ENCODE data around the gene CTSA. TPM values are rescaled to one million over a fixed set of nuclear protein-coding genes. Genes with fewer than 3 reads are reported as not detected.
"Not testable (repeated sequence)": the region's sequence is repeated elsewhere in the genome, so short reads cannot be mapped to it uniquely, and the experiment has no call there.

CTSA gene
- total RNA-seq, 1 experiment from 2014 or later = 34.7 TPM

DNA sequence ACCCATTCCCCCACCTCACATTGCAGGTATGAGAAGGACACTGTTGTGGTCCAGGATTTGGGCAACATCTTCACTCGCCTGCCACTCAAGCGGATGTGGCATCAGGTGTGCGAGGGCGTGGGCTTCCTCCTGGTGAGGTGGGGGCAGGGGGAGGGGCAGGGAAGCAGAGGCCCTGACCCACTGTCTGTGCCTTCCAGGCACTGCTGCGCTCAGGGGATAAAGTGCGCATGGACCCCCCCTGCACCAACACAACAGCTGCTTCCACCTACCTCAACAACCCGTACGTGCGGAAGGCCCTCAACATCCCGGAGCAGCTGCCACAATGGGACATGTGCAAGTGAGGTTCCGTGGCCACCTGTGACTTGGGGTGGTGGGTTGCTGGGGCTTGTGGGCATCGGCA, 3.7 kb downstream of the CTSA start:
- DNase-seq (ENCODE audit: low read depth) = no peak

DNA sequence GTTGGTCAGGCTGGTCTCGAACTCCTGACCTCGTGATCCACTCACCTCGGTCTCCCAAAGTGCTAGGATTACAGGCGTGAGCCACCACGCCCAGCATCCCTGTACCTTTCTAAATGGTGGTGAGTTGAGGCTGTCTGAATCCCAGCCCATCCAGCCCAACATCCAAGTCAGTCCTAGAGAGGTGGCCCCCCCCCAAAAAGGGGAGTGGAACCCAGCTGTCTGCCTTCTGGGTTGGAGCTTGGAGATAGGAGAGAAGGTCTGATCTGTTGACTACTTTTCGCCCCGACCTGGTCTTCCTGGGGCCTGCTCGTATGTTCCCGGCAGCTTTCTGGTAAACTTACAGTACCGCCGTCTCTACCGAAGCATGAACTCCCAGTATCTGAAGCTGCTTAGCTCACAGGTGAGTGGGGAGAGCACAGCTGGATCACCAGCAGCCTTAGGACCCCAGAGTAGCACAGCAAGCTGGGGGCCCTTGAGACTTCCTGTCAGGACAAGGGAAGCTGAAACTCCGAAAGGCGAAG, 5.6 kb downstream of the CTSA start:
- DNase-seq (ENCODE audit: low read depth) = no peak

DNA sequence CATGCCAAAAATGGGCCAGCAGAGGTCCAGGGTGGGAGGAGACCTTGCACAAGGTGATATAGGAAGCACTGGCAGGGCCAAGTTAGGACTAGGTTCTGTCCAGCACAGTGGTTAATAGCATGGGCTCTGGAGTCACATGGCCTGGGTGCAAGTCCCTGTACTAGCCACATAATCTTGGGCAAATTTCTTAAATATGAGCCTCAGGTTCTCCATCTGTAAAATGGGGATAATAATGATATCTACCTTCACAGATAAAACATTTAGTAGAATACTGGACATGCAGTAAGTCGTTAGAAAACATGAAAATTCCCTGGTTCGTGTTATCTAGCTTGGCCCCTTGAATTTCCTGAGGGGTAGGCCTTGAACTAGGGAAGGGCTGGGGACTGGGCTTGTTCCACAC, 6.2 kb downstream of the CTSA start:
- DNase-seq (ENCODE audit: low read depth) = no peak

DNA sequence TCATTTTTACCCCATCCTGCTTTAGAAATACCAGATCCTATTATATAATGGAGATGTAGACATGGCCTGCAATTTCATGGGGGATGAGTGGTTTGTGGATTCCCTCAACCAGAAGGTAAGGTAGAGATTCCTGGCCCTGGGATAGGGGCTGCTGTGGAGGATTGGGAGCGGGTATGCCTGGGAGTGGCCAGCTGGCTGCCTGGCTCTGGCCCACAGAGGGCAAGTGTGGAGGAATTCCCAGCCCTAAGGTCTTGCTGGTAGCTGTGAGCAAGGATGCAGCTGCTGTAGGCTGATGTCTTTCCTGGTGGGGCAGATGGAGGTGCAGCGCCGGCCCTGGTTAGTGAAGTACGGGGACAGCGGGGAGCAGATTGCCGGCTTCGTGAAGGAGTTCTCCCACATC, 6.6 kb downstream of the CTSA start:
- no peak for DNase-seq (ENCODE audit: low read depth)

DNA sequence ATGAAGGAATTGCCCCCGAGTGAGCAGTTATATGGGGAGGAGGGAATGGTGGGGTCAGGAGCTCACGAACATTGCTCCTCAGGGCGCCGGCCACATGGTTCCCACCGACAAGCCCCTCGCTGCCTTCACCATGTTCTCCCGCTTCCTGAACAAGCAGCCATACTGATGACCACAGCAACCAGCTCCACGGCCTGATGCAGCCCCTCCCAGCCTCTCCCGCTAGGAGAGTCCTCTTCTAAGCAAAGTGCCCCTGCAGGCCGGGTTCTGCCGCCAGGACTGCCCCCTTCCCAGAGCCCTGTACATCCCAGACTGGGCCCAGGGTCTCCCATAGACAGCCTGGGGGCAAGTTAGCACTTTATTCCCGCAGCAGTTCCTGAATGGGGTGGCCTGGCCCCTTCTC, 7.2 kb downstream of the CTSA start:
- no peak for DNase-seq (ENCODE audit: low read depth)

DNA sequence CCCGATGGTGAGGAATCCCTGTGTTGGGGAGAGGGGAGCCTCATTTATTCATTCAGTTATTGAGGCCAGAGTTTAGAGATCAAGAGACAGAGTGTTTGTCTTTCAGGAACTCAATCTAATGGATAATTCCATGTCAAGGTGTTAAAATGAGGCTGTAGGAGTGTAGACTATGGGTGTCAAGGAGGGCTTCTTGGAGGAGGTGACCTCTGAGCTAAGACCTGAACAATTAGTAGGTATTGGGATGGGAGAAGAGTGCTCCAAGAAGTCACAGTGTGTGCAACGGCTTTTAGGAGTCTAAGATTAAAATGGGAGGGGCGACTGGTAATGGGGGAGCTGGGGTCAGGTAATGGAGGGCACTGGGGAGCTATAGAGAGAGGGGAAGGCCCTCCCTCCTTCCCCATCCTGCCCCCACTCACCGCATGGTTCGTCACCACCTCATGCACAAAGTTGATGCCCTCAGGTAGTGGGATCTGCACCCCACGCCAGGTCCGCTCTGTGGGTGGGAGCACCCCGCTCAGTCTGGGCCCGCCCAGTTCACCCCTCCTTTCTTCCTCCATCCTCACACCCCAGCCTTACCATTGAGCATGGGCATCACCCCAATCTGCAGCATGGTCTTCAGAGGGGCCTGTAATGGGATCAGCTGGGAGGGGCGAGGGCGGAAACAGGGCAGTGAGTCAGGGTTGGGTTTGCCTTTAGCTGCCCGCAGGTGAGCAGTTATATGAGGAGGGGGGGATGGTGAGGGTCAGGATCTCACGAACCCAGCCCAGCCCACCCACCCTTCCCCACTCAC, 8.1 kb downstream of the CTSA start:
- DNase-seq (ENCODE audit: low read depth) = no peak

DNA sequence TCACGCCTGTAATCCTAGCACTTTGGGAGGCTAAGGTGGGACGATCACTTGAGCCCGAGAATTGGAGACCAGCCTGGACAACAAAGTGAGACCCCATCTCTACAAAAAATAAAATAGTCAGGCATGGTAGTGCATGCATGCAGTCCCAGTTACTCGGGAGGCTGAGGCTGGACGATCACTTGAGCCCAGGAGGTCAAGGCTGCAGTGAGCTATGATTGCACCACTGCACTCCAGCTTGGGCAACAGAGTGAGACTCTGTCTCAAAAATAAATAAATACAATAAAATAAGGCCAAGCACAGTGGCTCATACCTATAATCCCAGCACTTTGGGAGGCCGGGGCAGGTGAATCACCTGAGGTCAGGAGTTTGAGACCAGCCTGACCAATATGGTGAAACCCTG, 10.2 kb downstream of the CTSA start:
- not testable (repeated sequence) for DNase-seq (ENCODE audit: low read depth)

DNA sequence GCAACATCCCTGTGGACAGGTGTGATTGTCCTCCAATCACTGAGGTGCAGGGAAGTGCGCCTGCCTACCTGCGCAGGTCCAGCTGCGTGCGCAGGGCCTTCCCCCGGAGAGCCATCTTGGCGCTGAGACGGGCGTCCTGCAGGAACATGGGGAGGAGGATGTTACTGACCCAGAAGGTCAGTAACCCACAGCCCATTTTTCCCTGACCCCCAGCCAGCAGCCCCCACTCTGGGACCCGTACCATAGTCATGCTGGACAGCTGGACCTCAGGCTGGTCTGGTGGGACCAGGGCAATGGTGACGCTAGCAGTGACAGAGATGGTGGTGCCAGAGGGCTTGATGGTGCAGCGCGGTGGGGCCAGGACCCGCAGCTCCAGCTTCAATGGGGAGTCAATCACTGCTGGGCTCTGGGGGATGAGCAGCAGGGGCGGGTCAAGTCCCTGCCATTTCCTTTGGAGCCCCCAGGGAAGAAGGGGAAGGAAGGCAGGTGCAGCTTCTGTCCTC, 11.1 kb downstream of the CTSA start:
- DNase-seq (ENCODE audit: low read depth) = no peak

DNA sequence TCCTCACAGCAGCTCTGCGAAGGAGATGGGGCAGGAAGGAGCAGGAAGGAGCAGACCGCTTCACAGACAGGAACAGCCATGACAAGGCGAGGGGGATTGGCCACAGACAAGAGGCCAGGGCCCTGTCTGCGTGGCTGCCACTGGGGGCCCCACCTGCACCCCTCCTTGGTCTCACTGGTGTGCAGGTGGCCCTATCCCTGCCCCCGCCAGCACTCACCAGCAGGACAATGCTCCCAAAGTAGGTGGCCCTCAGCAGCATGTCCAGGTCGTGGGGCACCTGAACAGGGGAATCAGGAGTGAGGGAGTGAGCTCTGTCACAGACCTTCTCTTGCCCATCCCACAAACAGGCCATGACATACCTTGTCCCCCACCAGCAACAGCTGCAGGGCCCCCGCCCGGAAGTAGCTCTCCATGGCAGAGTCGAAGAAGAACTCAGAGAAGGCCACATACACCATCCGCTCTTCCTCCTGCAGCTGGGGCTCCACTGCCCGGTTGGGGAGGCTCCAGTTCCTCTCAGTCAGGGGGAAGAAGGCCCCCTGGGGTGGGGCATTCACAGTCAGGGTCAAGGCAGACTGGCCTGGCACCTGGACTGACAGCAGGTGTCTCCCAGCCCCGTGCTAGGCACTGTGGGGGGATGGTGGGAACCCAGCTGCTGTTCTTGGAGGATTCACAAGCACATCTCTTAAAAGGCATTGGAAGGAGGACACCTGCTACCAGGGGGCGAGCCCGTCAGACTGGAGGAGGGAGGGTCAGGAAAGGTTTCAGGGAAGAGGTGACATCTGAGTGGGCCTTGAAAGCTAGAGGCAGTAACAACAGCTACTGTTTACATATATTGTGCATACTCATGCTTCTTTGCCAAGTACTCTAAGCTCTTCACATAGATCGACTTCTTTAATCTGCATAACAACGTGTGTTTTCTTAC, 13.7 kb downstream of the CTSA start:
- no peak for DNase-seq (ENCODE audit: low read depth)

DNA sequence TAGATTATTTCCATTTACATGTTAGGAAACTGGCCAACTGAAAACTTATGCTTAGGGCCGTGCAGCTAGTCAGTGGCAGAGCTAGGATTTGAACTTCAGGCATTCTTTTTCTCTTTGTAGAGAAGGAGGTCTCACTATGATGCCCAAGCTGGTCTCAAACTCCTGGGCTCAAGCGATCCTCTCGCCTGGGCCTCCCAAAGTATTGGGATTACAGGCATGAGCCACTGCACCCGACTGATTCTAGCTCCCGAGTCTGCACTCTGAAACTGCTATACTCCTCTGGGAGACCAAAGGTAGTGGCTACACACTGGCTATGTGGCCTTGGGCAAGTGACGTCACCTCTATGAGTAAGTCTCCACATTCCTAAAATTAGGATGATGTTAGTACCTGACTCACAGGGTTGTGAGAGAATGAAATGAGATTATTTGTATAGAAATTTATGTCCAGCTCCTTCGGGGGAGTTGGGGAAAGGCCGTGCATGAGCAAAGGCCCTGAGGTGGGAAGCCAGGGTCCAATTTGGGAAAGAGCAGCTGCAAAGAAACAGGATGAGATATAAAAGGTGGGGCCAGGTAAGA, 14.5 kb downstream of the CTSA start:
- peak; percentile 89 for DNase-seq (ENCODE audit: low read depth)

DNA sequence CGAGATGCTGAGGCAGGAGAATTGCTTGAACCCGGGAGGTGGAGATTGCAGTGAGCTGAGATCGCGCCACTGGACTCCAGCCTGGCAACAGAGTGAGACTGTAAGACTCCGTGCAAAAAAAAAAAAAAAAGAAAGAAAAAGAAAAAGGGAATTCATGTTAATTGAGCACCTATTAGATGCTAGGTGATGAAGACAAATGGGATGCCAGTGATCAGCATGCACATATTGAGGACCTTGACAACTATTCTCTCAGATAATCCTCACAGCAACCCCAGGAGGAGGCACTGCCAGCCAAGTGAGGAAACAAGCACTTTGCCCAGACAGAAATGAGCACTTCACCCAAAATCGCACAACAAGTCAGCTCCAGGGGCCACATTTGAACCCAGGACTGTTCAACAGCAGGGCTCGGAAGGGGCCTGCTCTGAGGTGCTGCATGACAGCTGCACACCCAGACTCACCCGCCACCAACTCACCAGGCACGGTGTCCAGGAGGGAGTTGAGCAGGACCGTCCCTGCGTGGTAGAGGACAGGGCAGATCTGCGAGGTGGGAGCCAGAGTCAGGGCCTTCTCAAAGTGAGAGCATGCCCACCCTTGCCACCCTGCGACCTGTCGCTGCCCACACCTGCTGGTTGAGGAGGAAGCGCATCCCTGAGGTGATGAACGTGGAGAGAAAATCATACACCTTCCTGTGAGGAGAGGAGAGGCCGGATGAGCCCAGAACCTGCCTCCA, 16.2 kb downstream of the CTSA start:
- DNase-seq (ENCODE audit: low read depth) = no peak

DNA sequence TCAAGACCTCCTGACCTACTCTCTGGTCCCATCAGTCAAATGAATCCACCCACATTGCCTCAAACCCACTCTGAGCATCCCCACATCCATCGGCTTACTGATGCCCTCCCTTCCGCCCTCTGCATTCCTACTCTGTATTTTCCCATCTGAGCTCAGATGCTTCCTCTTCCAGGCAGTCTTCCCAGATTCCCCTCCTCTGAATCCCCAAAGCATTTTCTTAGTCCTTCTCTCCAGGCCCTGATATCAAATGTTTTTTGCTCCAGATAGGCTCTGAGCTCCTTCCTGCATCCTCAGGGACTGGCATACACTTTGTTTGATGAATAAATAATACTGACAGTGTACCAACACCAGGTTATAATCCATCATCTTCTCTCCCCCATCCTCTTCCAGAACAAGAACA, 16.9 kb downstream of the CTSA start:
- DNase-seq (ENCODE audit: low read depth) = no peak

DNA sequence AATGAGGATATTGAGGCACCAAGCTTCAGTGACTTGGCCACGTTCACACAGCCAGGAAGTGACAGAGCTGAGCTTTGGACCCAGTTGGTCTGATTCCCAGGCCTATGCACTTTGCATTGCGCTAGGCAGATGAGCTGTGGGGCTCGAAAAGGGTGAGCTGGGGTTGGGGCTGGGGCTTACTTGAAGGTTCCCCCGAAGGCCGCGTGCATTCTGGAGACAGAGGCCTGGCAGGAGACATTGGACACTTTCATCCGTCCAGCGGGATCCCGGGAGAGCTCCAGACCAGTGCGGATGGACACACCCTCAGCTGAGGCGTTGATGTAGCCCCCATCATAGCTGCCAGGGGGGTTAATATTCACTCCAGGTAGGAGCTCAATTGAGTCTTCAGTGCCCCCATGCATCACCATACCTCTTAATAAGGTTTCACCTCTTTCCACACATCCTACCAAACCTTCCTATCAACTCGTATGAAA, 18.2 kb downstream of the CTSA start:
- DNase-seq (ENCODE audit: low read depth) = no peak

DNA sequence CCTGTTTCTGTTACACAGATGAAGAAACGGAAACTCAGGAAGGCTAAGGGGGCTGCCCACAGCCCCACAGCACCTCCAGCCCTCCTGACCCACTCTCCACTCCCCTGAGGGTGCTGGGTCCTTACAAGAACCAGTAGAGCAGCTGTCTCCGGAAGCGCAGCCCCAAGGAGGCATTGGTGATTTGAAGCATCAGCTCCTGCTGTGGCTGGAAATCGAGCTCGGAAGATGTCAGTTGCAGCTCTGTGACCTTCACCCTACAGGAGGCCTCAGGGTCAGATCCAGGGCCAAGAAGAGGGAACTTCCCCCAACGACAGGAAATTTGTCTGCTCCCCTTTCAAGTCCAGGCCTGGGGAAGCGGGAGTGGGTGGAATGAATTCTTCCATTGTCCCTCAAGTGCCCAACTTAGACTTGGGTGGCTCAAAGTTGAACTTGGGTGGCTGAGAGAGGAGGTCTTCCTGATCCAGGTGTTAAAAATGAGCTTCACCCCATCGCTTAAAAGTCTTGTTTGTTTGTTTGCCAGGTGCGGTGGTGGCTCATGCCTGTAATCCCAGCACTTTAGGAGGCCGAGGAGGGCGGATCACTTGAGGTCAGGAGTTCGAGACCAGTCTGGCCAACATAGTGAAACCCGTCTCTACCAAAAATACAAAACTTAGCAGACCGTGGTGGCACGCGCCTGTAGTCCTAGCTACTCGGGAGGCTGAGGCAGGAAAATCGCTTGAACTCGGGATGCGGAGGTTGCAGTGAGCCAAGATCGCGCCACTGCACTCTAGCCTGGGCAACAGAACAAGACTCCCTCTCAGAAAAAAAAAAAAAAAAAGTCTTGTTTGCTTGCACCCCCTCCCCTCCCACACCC, 18.9 kb downstream of the CTSA start:
- no peak for DNase-seq (ENCODE audit: low read depth)

DNA sequence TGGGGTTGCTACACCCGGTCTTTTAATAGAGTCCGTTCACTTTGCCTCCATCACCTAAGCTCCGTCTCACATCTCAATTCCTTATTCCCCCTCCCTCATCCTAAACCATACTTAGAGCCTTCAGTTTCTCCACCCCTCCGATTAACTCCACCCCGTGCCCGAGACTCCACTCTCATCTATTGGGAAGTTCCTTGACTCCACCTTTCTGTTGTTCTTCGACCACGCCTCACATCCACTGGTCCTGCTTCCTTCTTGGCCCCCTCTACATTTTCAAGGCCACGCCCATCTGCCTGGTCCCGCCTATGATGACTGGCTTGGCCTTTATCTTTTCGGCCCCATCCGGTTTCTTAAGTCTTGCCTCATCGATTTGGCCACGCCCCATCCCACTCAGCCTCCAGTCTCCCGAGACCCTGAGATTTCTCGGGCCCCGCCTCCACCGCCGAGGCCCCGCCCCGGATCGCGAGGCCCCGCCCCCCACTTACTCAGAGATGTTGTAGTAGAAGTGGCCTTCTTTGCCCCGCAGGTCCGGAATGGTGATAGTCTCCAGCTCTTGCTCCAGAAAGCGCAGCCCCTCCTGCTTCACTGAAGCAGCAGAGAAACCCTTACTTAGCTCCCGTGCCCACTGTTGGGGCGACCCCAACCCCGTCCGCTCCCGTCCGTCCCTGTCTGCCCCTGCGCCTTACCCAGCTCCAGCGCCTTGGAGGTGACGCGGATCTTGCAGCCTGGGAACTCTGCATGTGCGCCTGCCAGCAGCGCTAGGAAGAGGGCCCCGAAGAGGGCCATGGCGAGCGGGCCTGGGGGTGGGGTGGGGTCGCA, 19.7 kb downstream of the CTSA start:
- DNase-seq (ENCODE audit: low read depth) = peak; percentile 96

DNA sequence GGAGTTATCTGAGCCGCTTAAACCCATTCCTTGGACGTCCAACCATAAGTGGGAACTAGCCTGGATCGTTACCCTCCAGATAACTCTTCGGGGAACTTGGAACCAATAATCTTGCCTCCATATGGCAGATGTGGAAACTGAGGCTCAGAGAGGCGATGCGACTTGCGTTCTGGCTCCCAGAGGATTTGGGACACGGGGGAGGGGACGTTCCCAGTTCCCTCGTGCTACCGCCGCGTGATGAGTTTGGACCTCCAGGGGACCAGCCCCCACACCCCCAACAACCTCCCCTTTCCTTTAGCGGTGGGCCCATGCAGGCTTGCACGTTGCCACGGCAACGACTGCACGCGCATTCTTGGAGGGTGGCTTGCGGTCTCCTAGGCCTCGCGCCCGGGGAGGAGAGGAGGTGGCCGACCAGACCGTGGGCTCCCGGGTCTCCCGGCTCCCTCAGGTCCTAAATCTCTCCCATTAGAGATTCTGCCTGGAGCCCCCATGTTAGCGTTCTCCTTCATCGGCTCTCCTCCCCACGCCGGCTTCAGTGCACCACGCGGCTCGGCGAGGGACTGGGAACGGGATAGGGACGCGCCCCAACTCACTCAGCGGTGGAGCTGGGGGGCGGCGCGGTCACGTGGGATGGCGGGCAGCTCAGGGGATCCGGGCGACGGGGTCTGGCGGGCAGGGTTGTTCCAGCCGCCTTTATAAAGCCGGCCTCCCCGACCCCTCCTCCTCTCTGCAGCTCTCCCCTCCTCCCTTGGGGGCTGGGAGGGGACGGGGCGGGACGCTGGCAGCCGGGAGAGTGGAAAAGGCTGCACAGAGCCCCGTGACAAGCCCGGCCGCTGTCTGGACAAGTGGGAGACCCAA, 20.6 kb downstream of the CTSA start, which contains the start of gene PLTP:
PLTP (minus strand) TSS at position 670 of the 858 bp plus-strand sequence. CDS start 703 bp downstream, outside the sequence.
- DNase-seq (ENCODE audit: low read depth) = no peak

DNA sequence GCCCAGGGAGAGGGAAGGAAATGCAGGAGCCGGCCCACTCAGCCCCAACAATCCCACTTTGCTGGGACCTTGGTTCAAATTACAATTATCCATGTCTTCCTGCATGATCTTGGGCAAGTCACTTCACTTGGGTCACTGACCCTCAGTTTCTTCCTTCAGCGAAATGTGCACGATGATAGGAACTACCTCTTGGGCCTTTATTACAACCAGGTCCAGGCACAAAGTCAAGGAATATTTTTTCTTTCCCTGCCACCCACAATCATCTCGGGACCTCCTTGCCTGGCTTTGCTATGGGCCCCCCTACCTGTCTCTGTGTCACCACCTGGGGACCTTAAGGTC, 21.2 kb downstream of the CTSA start:
- no peak for DNase-seq (ENCODE audit: low read depth)

DNA sequence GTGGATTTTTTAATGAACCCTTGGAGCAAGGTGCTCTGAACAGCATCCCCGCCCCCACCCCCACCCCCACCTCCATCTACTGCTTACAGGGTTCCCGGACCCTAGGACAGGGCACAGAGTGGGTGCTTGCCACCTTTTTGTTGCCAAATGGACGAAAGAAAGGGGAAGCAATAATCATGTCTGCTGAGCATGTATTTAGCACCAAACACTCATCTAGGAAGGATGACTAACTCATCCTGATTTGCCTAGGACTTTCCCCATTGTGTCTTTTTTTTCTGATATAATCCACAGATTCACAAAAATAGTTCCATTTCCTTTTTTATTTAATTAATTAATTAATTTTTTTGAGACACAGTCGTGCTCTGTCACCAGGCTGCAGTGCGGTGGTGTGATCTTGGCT, 22.0 kb downstream of the CTSA start:
- no peak for DNase-seq (ENCODE audit: low read depth)

DNA sequence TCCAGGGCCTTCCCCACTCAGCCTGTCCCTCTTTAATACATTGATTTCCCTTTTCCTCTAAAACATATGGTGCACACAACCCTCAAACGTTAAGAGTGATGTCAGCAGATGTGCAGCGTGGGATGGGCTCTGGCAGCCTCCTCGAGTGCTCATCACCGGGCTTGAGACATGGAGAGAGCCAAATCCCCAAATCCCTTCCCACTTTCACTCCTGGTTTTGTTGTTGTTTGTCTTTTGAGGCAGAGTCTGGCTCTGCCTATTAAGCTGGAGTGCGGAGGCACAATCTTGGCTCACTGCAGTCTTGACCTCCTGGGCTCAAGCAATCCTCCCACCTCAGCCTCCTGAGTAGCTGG, 26.6 kb downstream of the CTSA start:
- no peak for DNase-seq (ENCODE audit: low read depth)

Measured in Daoy (cell line).